SKM-1 treated with dmso at 0.1 percent for 144 hours (cell line): ENCODE measurements around the gene CTNND2.
"Not testable (repeated sequence)": the region's sequence is repeated elsewhere in the genome, so short reads cannot be mapped to it uniquely, and the experiment has no call there.

Experiments
- DNase-seq: peaks from one replicate; lab custom pipeline; 2025; ENCODE audit not compliant: unreplicated experiment; lab: John Stamatoyannopoulos, UW

The CTNND2 gene

DNA sequence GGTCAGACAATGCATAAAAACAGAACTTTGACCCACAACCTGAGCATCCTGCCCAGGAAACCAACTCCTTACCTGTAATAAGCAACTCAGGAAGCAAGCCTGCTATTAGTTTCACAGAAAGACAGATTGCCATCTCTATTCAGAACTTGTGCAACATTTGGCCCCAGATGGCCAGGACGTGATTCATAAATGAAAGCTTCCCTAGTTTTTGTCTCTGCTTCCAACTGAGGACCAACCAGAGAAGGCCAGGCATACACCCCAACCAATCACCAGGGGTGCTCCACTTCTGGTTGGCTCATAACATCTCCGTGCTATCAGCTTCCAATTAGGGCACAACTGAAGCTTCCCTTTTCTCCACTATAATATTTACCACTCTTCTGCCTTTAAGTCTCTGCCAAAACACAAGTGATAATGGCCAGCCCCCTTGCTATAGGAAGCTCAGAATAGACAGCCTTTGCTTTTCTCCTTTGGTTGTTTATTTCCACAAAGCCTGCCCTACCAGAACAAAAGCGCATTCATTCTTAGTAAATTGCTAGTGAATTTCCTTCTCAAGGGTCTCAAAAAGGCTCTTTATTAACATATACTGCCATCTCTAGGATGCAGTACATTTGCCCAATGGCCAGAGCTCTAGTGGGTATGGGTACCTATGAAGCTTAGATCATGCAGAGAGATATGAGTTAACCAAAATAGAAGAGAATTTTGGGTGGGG, 853.5 kb downstream of the CTNND2 start:
- DNase-seq: no peak

DNA sequence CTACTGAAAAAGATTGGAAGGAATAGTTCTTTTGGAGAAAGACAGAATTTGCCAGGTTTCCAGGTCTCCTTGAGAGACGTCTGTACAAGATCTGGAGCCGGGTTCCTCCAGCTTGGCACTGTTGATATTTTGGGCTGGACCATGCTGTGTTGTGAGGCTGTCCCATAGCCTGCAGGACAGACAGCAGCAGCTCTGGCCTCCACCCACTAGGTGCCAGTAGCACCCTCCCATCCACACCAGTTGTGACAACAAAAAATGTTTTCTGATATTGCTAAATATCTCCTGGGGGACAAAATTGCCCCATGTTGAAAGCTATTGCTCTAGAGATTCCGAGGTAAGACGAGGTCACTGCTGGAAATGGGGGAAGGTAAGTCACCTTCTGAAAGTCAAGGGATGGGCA, 855.5 kb downstream of the CTNND2 start:
- DNase-seq: no peak

DNA sequence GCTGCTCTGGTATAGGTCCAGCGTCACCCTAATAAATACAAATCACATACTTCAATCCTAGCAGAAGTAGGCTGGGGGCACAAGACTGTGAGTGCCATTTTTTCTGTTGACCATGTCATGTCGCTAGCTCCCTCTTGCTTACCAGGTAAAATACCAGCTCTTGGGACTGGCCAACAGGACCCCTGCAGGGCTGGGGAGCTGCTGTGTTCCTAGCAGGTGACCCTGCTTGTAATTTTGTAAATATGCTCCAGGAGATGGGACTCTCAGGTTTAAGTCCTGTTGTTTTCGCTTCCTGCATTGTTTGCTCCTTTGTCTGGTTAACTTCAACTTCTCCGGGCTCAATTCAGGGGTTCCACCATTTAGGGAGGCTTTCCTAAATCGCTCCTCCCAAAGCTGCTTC, 856.6 kb downstream of the CTNND2 start:
- DNase-seq: no peak

DNA sequence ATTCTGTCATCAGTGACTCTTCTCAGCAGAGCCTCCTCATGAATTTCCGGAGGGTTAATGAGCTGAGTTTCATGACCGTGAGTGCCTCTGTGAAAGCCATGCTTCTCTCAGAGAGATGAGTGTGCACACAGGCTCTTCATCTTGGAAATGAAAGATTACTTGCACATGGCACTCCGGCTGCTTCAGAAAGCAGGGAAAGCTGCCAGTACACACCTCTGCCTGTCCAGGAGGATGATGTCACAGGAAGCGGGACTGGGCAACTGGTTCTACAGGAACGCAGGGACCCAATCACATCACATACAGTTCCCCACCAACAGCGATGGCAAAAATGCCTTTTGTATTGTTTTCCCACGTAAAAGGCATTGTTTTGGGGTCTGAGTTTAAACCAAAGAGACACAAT, 857.2 kb downstream of the CTNND2 start:
- DNase-seq: no peak

DNA sequence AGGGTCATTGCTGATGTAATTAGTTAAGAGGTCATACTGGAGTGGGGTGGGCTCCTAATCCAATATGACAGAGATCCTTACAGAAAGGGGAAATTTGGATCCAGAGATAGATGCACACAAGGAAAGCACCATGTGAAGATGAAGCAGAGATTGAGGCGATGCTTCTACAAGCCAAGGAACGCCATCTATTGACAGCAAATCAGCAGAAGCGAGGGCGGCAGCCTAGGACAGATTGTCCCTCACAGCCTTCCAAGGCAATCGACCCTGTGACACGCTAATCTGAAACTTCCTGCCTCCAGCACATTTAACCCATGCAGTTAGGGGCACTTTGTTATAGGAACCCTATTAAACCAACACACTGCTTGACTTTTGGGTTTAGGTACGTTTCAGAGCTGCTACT, 858.1 kb downstream of the CTNND2 start:
- DNase-seq: no peak

DNA sequence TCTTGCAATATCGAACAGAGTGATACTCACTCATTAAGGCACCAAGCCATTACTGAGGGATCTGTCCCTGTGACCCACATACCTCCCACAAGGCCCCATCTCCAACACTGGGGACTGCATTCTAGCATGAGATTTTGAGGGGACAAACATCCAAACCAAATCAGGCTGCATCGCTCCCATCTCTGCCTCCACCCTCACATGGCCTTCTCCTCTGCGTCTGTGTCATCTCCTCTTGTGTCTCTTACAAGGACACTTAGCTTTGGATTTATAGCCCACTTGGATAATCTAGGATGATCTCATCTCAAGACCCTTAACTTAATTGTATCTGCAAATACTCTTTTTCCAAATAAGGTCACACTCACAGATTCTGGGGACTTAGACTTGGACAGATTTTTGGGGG, 858.8 kb downstream of the CTNND2 start:
- DNase-seq: no peak

DNA sequence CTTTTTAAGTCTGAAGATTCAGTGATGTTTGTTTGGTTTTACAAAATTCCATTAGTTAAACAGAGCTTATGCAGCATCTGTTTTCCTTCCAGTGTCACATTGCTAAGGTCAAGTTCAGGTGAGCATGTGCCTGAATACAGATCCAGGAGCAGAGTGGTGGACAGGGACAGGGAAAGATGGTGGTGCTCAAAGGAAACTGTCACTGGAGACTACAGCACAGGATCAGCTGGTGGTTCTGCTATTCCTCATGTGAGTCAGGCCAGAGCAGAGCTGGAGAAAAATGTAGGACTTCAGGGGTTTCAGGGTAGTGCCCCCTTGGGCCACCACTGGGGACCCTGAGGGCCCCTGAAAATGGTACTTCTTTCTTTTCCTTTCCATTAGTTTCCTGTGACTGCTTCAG, 859.7 kb downstream of the CTNND2 start:
- DNase-seq: no peak

DNA sequence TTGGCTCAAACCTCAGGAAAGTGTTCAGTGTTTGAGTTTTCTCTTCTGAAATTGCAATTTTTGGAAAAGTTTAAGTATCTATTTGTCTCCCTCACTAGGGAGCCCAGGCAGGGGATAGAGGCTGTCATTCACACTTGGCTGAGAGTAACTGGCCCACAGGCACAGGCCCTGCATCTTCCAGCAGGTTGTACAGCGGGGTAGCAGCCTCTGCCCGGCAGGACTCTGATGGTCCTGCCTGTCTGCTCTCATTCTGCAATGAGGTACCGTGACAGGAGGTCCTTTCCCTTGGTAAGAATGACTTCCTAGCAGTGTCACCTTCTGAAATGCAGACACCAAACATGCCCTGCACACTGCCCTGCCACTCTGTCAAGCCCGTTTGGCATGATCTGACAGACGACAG, 860.4 kb downstream of the CTNND2 start:
- DNase-seq: no peak

DNA sequence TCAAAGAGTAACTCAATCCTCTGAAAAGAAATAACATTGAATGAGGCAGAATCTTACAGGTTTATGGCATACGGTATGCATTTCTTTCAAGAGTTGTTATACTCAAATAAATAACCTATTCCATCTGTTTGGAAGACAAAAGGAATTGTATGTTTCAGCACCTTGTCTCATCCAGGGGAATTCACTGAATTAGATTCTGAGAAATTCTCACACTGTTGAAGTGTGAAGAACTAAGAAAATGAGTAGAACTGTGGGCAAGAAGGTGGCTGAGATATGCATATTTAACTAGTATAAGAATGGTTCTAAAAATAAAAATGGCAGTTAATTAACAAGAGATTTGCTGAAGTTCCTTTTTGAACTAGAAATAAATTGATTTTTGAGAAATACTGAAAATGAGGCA, 863.9 kb downstream of the CTNND2 start:
- DNase-seq: no peak

DNA sequence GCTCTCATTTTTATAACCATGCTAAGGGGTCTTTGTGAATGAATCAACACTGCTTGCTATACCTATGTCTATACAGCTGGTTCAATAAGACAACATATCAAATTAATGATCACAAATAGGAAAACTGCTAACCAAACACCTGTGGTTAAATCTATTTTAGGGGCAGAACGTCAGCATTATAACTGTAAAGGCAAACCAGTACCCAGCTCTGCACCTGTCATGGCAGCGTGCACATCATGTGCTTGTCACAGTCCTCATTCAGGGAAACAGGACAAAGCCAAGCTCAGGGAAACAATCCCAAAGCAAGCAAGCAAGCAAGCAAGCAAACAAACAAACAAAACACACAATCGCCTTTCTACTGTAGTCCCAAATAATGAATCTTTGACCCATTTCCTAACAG, 865.5 kb downstream of the CTNND2 start:
- no peak for DNase-seq

DNA sequence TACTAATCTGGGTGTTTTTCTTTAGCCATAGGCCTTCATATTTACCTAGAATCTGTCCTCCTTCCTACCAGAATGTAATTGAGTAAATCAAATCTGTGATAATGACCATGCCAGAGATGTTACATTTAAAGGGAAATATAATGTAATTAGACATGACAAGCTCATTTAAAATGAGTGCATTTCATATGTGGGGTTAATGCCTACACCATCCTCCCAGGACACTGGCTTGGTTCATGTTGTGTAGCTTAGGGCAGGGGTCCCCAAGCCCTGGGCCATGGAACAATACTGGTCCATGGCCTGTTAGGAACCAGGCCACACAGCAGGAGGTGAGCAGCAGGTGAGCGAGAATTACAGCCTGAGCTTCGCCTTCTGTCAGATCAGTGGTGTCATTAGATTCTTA, 866.3 kb downstream of the CTNND2 start:
- DNase-seq: no peak

DNA sequence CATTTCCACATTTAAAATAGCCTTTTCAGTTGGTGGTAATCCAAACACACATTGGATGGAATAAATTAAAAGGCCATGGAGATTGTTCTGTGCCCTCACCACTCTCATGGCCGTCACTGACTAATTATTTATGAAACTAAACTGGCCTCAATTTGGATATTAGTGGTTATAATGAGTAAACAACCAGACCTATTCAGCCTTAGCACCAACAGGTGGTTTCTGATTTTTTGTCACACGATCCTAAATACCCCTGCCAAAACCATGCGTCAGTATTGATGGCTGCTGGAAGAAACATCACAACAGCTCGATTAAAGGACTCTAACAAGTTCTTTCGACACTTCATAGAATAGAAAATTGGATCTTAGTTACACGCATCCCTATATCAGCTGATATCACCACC, 867.2 kb downstream of the CTNND2 start:
- no peak for DNase-seq

DNA sequence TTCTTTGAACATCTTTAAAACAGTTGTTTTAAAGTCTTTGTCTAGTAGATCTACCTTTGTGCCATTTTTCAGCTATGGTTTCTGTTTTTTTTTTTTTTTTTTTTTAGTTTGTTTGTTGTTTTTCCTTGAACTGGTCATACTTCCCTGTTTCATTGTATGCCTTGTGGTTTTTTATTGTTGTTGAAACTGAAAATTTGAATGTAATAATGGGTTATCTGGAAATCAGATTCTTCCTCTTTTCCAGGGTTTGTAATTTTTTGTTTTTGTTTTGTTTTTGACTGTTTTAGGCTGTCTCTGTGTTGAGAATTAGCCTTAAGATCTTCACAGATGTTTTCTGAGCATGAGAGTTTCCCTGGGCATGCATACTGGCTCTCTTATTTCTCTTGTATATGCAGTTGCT, 873.6 kb downstream of the CTNND2 start:
- DNase-seq: no peak

DNA sequence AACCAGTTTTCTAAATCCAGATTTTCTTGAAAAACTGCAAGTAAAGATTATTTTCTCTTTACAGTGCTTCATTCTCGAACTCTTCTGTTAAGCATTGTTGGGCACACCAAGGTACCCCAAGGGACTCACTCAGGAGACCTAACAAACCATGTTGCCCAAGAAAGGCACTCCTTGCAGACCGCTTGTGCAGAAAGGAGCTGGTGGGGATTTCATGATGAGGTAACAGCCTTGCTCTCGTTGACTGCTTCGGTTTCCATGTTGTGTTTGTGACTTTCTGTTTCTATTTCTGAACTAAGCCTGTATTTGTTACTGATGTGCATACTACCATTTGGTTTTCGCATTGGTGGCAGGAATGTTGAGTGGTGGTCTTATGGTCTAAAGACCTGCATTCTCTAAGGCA, 876.6 kb downstream of the CTNND2 start:
- DNase-seq: no peak

DNA sequence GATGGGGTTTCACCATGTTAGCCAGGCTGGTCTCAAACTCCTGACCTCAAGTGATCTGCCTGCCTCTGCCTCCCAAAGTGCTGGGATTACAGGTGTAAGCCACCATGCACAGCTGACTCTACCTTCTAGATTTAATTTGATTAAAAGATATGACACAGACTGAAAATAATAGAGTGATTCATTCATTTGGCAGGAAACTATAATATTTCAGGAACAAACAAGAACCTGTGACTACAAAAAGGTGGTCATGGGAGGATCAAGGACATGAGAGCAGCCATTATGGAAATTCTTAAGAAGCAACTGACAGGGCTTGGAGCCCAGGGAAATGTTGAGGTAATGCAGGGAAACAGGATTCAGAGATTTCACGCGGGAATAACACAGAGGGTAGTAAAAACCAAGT, 877.7 kb downstream of the CTNND2 start:
- DNase-seq: no peak

DNA sequence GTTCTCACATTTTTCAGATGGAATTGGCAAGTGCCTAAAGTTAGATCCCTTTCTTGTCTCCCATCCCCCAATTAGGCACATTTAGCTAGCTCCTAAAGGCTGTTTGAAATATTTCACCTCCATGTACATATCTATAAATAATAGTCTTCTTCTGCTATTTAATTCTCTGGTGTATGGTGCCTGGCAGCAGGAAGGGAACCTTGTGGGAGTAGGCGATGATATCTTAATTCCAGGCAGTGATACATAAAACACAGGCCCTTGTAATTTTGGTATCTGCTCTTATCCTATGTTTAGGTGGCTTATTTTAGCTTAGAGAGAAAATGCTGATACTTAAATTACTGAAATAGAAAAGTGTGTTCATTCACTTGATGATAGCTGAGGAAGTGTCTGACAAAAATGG, 880.3 kb downstream of the CTNND2 start:
- no peak for DNase-seq

DNA sequence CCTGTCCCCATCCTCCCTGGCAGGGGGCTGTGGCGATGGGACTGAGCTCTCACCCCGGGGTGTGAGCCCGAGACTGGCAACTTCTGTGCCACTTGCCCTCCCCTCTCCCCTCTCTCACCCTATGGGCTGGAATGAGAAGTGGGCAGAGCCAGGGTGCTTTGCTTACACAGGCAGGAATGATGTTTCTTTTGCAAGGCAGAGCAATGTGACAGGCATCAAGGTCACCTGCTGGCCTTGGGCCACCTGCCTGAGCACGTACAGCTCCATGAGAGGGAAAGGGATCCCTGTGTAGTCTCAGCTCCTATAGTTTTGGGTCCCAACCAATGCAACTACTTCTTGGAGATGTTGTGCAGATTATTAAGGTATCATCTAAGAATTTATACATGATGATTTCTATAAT, 890.5 kb downstream of the CTNND2 start:
- DNase-seq: no peak

DNA sequence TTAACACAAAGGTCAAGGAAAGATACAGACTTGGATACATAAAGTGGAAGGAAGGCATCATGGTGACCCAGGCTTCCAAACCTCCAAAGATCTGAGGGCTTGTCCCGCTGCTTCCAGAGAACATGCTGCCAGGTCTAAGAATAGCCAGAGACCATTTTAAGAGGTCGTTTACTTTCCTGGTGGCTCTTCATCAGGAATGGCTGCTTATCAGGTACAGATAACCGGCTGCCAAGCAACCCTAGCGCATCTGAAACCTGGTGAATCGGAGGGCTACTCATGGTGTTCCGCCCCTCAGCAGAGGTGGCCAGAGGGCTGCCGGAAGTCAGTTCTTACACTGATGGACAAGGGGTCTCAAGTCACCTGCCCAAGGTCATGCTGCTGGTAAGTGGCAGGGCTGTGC, 892.0 kb downstream of the CTNND2 start:
- no peak for DNase-seq

DNA sequence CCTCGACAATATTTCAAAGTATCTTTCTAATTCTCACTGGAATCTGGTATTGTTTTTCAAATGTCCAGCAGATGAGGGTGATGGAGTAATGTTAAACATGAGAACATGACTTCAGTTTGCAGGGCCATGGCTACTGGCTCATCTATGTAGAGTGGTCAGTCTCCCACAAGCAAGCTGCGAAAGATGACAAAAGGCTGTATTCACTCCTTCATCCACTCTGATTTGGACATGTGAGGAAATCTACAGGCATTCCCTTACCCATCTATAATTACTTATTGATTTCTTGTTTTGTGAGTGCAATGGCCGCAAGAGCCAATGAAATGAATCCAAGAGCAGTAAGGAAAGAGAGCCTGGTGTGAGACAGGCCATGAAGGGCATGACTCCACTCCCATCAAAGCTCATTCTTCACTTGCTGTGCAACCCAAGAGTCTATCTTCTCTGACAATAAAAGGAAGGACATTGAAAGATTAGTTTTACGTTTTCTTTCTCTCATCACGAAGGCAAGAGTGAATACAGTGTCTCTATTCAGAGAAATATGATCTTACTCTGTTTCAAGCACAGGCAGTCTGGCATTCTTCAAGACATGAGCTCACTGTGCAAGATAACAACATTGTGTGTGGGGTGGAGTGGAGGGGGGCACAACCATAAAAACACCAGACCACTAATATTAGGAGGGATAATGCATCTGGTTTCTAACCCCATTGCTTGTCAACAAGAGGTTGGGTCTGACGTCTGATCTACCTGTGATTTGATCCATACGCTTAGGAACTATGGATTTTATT, 893.6 kb downstream of the CTNND2 start:
- DNase-seq: no peak

DNA sequence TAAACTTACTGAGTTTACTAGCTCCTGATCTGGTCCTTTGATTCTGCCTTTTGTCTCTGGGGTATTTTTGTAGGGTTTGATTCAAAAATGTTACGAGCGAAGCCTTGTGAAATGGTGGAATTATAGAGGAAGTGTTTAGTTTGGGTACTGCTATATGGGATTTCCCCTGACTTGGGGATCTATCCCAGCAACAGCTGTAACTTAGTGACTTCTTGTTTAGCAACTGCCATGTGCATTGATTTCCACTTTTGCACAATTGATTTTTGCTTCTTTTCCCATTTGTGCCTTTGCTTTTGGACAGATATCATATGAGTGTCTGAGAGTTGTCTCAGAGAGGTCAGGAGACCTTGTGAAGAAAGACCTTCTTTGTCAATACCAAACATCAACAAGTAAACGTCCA, 894.7 kb downstream of the CTNND2 start:
- DNase-seq: no peak

DNA sequence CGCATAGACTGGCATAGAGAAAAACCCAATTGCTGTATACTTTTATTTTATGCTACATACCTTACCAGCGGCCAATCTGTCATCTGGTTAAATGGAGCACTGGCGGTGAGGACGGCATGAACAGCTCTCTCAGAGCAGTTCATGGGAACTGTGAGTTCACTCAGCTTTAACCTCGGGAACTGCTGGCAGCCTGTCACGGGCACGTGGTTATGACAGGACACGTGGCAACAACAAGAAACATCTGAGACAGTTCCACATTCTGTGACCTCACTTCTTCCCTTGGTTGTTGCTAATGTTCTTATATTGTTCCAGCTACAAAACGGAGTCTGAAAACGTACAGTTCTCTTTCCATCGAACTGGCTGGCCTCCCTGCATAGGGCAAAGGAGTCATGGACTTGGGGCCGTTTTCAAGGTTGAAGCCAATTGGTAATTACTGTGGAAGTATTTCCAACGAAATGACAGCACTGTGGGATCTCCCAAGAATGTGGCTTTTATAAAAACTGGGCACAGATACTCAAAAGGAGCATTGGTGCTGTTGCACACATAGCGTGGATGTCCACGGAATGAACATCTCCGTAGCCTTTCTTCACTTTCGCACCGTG, 896.9 kb downstream of the CTNND2 start:
- DNase-seq: no peak

DNA sequence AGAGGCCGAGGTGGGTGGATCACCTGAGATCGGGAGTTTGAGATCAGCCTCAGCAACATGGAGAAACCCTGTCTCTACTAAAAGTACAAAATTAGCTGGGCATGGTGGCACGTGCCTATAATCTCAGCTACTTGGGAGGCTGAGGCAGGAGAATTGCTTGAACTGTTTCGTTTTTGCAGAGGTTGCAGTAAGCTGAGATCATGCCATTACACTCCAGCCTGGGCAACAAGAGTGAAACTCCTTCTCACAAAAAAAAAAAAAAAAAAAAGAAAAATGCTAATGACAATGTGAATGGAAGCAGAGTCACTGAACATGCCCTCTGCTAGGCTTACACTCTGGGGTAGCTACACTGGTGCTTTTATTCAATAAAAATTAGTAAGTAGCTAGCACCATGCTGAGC, 899.7 kb downstream of the CTNND2 start:
- not testable (repeated sequence) for DNase-seq
